GM13976 (cell line): ENCODE measurements around the gene SERBP1.

Source experiments
- DNase-seq: peaks from one replicate; pipeline ENCODE4 v3.0.0; 2012; ENCODE audit warnings: low spot score
- CTCF ChIP-seq: IDR thresholded peaks from 2 replicates; pipeline ENCODE4 v1.5.1; 2012; ENCODE audit warnings: borderline replicate concordance, mild to moderate bottlenecking; ENCODE audit not compliant: insufficient read depth; ENCODE audit errors: extremely low read depth, missing control alignments, control extremely low read depth
- in situ Hi-C: fragments of 300-500 bp; cut with MboI; formaldehyde crosslinking; loops from one replicate; pipeline ENCODE4 v1.12.0; 2022; ENCODE audit warnings: low sequenced_read_pairs, mixed read lengths, inconsistent platforms; ENCODE audit not compliant: unreplicated experiment

The SERBP1 gene

GRCh38 chr1:67393737-67394136 lies 36.5 kb downstream of the SERBP1 start:
- no peak for DNase-seq
- in situ Hi-C loops, result no loop called here
- TF ChIP-seq CTCF, result no peak

- in situ Hi-C loops, result no loop called here
- no peak for DNase-seq
- no peak for TF ChIP-seq CTCF
These were observed 37.0 kb downstream of the SERBP1 start for GRCh38 chr1:67393240-67393639.

GRCh38 chr1:67390041-67390887 lies 39.9 kb downstream of the SERBP1 start:
- DNase-seq, result no peak
- in situ Hi-C loops, result no loop called here
- no peak for TF ChIP-seq CTCF

GRCh38 chr1:67383999-67384638 lies 46.1 kb downstream of the SERBP1 start:
- no peak for TF ChIP-seq CTCF
- DNase-seq, result no peak
- in situ Hi-C loops, result no loop called here

GRCh38 chr1:67382292-67382691 lies 47.9 kb downstream of the SERBP1 start:
- no peak for DNase-seq
- no peak for TF ChIP-seq CTCF
- in situ Hi-C loops, result no loop called here

GRCh38 chr1:67381154-67381553 lies 49.0 kb downstream of the SERBP1 start:
- DNase-seq, result no peak
- in situ Hi-C loops, result no loop called here
- no peak for TF ChIP-seq CTCF
